ENCODE results near the gene KDM4C.
A peak's percentile ranks its signal among the peaks of the same experiment; 100 is the strongest.
"Not testable (repeated sequence)": the region's sequence is repeated elsewhere in the genome, so short reads cannot be mapped to it uniquely, and the experiment has no call there.

Gene KDM4C

GRCh38 chr9:6757456-6758247, at the start of gene KDM4C:
Gene KDM4C (plus strand): TSS chr9:6757973. CDS start chr9:6792989, 35,016 bp downstream.
- peak; percentile 52 to 98 (median 92) for DNase-seq

- DNase-seq, result no peak
Measured at GRCh38 chr9:6708732-6709131, 49.0 kb upstream of the KDM4C start.

GRCh38 chr9:6711403-6711802, 46.4 kb upstream of the KDM4C start:
- DNase-seq, result no peak

GRCh38 chr9:6712041-6712440, 45.7 kb upstream of the KDM4C start:
- no peak for DNase-seq

GRCh38 chr9:6714176-6714575, 43.6 kb upstream of the KDM4C start:
- no peak for DNase-seq

- not testable (repeated sequence) for DNase-seq
Measured at GRCh38 chr9:6715153-6715754, 42.5 kb upstream of the KDM4C start.

GRCh38 chr9:6715755-6716643, 41.8 kb upstream of the KDM4C start:
- peak in 42 of 56 donors; percentile 3 to 76 (median 26) for DNase-seq

- no peak for DNase-seq
Measured at GRCh38 chr9:6716766-6717165, 41.0 kb upstream of the KDM4C start.

- no peak for DNase-seq
Measured at GRCh38 chr9:6723881-6724420, 33.8 kb upstream of the KDM4C start.

- DNase-seq, result no peak
Measured at GRCh38 chr9:6733257-6733656, 24.5 kb upstream of the KDM4C start.

- no peak for DNase-seq
Measured at GRCh38 chr9:6733831-6734230, 23.9 kb upstream of the KDM4C start.

GRCh38 chr9:6735422-6735821, 22.4 kb upstream of the KDM4C start:
- DNase-seq, result no peak

GRCh38 chr9:6739218-6739617, 18.6 kb upstream of the KDM4C start:
- DNase-seq, result no peak

GRCh38 chr9:6748861-6749260, 8.9 kb upstream of the KDM4C start:
- DNase-seq, result not testable (repeated sequence)

- DNase-seq, result not testable (repeated sequence)
Measured at GRCh38 chr9:6754861-6755260, 2.9 kb upstream of the KDM4C start.

GRCh38 chr9:6757132-6757455, 679 bp upstream of the KDM4C start:
- peak in 17 of 56 donors; percentile 36 to 71 (median 62) for DNase-seq

- peak in 1 of 56 donors; percentile 61 for DNase-seq
Measured at GRCh38 chr9:6758248-6758497, 400 bp downstream of the KDM4C start.

GRCh38 chr9:6758498-6759184, 868 bp downstream of the KDM4C start:
- DNase-seq, result peak in 52 of 56 donors; percentile 10 to 85 (median 64)

GRCh38 chr9:6759185-6759977, 1.6 kb downstream of the KDM4C start:
- DNase-seq, result peak in 1 of 56 donors; percentile 28

- DNase-seq, result peak in 1 of 56 donors; percentile 8
Measured at GRCh38 chr9:6761306-6761705, 3.5 kb downstream of the KDM4C start.

- DNase-seq, result no peak
Measured at GRCh38 chr9:6763244-6763643, 5.5 kb downstream of the KDM4C start.
